K562 (cell line): ENCODE data around the gene MKNK1. TPM values are rescaled to one million over a fixed set of nuclear protein-coding genes. Genes with fewer than 3 reads are reported as not detected.

ENCODE experiments used
- ARID1B ChIP-seq: fragments of 450-650 bp; IDR thresholded peaks from 2 replicates; pipeline ENCODE4 v1.6.1; 2016; ENCODE audit warnings: antibody characterized with exemption, mild to moderate bottlenecking, inconsistent platforms
- BRF1 ChIP-seq: IDR thresholded peaks from 3 replicates; pipeline ENCODE4 v1.6.1; 2011; ENCODE audit warnings: borderline replicate concordance, mild to moderate bottlenecking; ENCODE audit not compliant: insufficient read length; ENCODE audit errors: extremely low read depth
- CBX3 ChIP-seq, 2 experiments: IDR thresholded peaks; 1 replicate in 1 of 2; 2 replicates in 1 of 2; pipeline ENCODE4 v1.6.1; 2012; ENCODE audit warnings: inconsistent platforms in 2 of 2, low read length in 2 of 2, borderline replicate concordance in 1 of 2, control low read depth in 1 of 2
- CBX8 ChIP-seq: fragments of 200-600 bp; sonication (generic); IDR thresholded peaks from 2 replicates; pipeline ENCODE4 v1.6.1; 2012; ENCODE audit warnings: borderline replicate concordance, mixed run types, low read depth, mild to moderate bottlenecking, moderate library complexity, mixed read lengths, low read length, control low read depth, inconsistent platforms; ENCODE audit not compliant: poor library complexity, severe bottlenecking; ENCODE audit errors: extremely low read depth
- ELF4 ChIP-seq: fragments of 450-650 bp; formaldehyde crosslinking; IDR thresholded peaks from 2 replicates; pipeline ENCODE4 v1.4.0; 2022; ENCODE audit warnings: missing genetic modification characterization
- ELK3 ChIP-seq: fragments of 450-650 bp; formaldehyde crosslinking; IDR thresholded peaks from 2 replicates; pipeline ENCODE4 v1.4.0; 2020; ENCODE audit warnings: mild to moderate bottlenecking
- HDAC3 ChIP-seq: fragments of 450-650 bp; IDR thresholded peaks from 2 replicates; pipeline ENCODE4 v1.6.1; 2018; ENCODE audit warnings: borderline replicate concordance, mild to moderate bottlenecking, moderate library complexity; ENCODE audit not compliant: partially characterized antibody
- MYC ChIP-seq, 2 experiments: fragments of 250-450 bp in 1 of 2; sonication (Bioruptor Pico) in 1 of 2; IDR thresholded peaks; 2 replicates each; pipeline versions ENCODE4 v1.5.1 to v1.6.1; 2012 to 2021; ENCODE audit warnings: low read depth in 2 of 2, borderline replicate concordance in 1 of 2, improper control_type of control experiment in 1 of 2, low read length in 1 of 2, mild to moderate bottlenecking in 1 of 2, moderate library complexity in 1 of 2
- SP1 ChIP-seq: sonication (generic); formaldehyde crosslinking; IDR thresholded peaks from 2 replicates; pipeline ENCODE4 v1.8.1; 2022; ENCODE audit warnings: mild to moderate bottlenecking, missing genetic modification reagents
- U2AF1 ChIP-seq: fragments of 200-400 bp; formaldehyde crosslinking; optimal IDR thresholded peaks from 2 replicates; pipeline ENCODE3; 2017; ENCODE audit warnings: mild to moderate bottlenecking, low read depth, low read length, moderate library complexity
- YY1 ChIP-seq, 3 experiments: IDR thresholded peaks; 2 replicates each; pipeline ENCODE4 v1.6.1; 2011; ENCODE audit warnings: low read length in 2 of 3, mild to moderate bottlenecking in 2 of 3, moderate library complexity in 2 of 3, borderline replicate concordance in 1 of 3, control low read depth in 1 of 3, low read depth in 1 of 3; ENCODE audit not compliant: insufficient read depth in 3 of 3, insufficient replicate concordance in 2 of 3, control insufficient read depth in 1 of 3, insufficient read length in 1 of 3; ENCODE audit errors: extremely low read depth in 1 of 3
- ZFP91 ChIP-seq: sonication (generic); formaldehyde crosslinking; IDR thresholded peaks from 2 replicates; pipeline ENCODE4 v1.8.0; 2022; ENCODE audit warnings: mild to moderate bottlenecking, missing genetic modification reagents
- ZNF263 ChIP-seq: sonication (generic); formaldehyde crosslinking; IDR thresholded peaks from 2 replicates; pipeline ENCODE4 v1.8.0; 2022; ENCODE audit warnings: mild to moderate bottlenecking, missing genetic modification reagents, borderline replicate concordance
- ZNF740 ChIP-seq, 3 experiments: fragments of 200-800 bp in 1 of 3; sonication (Bioruptor generic) in 1 of 3; sonication (generic) in 1 of 3; formaldehyde crosslinking in 1 of 3; IDR thresholded peaks; 2 replicates each; pipeline versions ENCODE4 v1.6.1 to v1.8.0; 2016 to 2022; ENCODE audit warnings: mild to moderate bottlenecking in 2 of 3, missing compliant biosample characterization in 2 of 3, missing genetic modification characterization in 2 of 3, missing genetic modification reagents in 1 of 3
- ZNF766 ChIP-seq: fragments of 200-800 bp; sonication (Bioruptor generic); conservative IDR thresholded peaks from 2 replicates; pipeline ENCODE4 v1.6.1; 2016; ENCODE audit warnings: missing genetic modification characterization, missing compliant biosample characterization
- ZNF77 ChIP-seq: fragments of 250-450 bp; sonication (Bioruptor Pico); IDR thresholded peaks from 2 replicates; pipeline ENCODE4 v1.5.0; 2020
- ZZZ3 ChIP-seq: fragments of 450-650 bp; IDR thresholded peaks from 2 replicates; pipeline ENCODE4 v1.6.1; 2016; ENCODE audit warnings: antibody characterized with exemption, mild to moderate bottlenecking, moderate library complexity
- polyA plus RNA-seq, 8 experiments: library from polyadenylated mRNA; depleted of rRNA in 4 of 8; stranded (reverse) in 5 of 8; unstranded in 3 of 8; fragments of >200 nt; fragmentation: Nextera tagmentation in 2 of 8; fragmentation: Illumina TruSeq in 1 of 8; extraction: Ambion mirVana in 2 of 8; extraction: Trizol in 1 of 8; gene quantifications; 2 replicates each; pipeline versions ENCODE4 v1.2.1 to v1.2.3, GENCODE V29; 2011 to 2014; ENCODE audit warnings: inconsistent platforms in 1 of 8, missing spikeins in 1 of 8
- total RNA-seq, 7 experiments: library from RNA; depleted of rRNA in 6 of 7; stranded (reverse); fragments of >200 nt in 6 of 7; fragmentation: Illumina TruSeq in 2 of 7; extraction: Trizol in 2 of 7; gene quantifications; 2 replicates each; pipeline versions ENCODE4 v1.2.1 to v1.2.3, GENCODE V29; 2011 to 2021; ENCODE audit warnings: low replicate concordance in 1 of 7
- TF ChIP-seq, protein P1 (sequence below): fragments of 250-450 bp; sonication (Bioruptor Pico); IDR thresholded peaks from 2 replicates; pipeline ENCODE4 v1.8.0; 2021; ENCODE audit warnings: moderate library complexity, mild to moderate bottlenecking, inconsistent platforms
- TF ChIP-seq, protein P2 (sequence below): sonication (generic); formaldehyde crosslinking; IDR thresholded peaks from 2 replicates; pipeline ENCODE4 v1.8.0; 2022; ENCODE audit warnings: missing genetic modification reagents, mild to moderate bottlenecking, moderate library complexity, borderline replicate concordance

The MKNK1 gene
- total and polyA plus RNA-seq, 9 of the 15 experiments (the other 6 are each of a cell fraction or from before 2014, with no cell fraction given) = 27.7 to 51.3 (median 43.7) TPM

DNA sequence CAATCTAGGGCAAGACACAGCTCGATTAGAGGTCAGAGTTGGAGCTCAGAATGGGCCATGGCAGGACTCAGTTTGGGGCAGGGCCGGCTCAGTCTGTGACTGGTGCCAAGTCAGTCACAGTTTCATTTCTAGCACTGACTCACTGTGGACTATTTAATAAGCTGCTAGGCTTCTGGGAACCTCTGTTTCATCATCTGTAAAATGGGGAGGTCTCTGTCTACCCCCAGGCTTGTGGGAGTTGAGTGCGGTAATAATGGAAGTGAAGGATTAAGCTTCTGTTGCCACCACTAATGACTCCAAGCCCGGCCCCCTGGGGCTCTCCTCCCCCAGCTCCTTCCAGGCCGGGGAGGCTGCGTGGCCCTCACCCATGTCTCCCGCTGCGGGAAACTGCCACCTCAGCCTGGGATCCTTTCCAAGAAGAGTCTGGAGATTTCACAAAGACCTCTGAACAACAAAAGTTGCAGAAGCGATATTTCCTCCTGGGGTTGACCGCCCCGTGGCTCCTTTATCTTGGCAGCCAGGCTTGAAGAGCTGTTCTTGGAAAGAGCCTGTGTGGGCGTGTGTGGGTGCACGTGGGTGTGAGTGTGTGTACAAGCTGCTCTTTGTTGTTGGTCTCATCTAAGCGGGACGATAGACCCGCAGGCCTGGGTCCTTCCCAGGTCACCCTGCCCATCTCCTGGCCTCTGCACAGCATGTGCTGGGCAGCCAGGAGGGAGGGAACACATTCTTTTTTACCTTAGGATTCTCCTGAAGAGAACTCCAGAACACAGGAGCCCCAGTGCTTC lies 81.7 kb downstream of the MKNK1 start (continued):
- TF ChIP-seq ZNF263 (CRISPR knock-in tag) = peak; percentile 29; the same call in 1 of the 2 replicates
- no peak for TF ChIP-seq ZNF740 (CRISPR knock-in tag; IDR thresholded peaks at IDR 0.05)
- no peak for TF ChIP-seq ZNF740 (tag; IDR thresholded peaks at IDR 0.05)
- peak in 1 of 2 experiments; percentile 48; a peak in 2 of 3 replicates for TF ChIP-seq CBX3 (IDR thresholded peaks at IDR 0.05; ENCODE audit: borderline replicate concordance in 1 of 2, low read length in 2 of 2)
- TF ChIP-seq HDAC3 = no peak
- no peak for TF ChIP-seq ELK3 (CRISPR knock-in tag)
- peak; percentile 98 for TF ChIP-seq ARID1B
- no peak for TF ChIP-seq ZFP91
- peak; percentile 36; the same call in 1 of the 2 replicates for TF ChIP-seq ELF4
- no peak for TF ChIP-seq ZZZ3
- peak; percentile 83; the same call in 1 of the 2 replicates for TF ChIP-seq ZNF766 (CRISPR knock-in tag)
- TF ChIP-seq U2AF1 = no peak
- no peak for TF ChIP-seq BRF1
- TF ChIP-seq MYC (IDR thresholded peaks at IDR 0.05; ENCODE audit: low read depth, low read length) = peak; percentile 93
- TF ChIP-seq MYC (CRISPR knock-in tag; IDR thresholded peaks at IDR 0.05; ENCODE audit: borderline replicate concordance, low read depth) = no peak
- TF ChIP-seq CBX8 = no peak
- TF ChIP-seq, protein P1, sequence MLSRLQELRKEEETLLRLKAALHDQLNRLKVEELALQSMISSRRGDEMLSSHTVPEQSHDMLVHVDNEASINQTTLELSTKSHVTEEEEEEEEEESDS (CRISPR knock-in tag) = no peak
- TF ChIP-seq SP1 (CRISPR knock-in tag) = peak; percentile 71; the same call in 1 of the 2 replicates
- TF ChIP-seq ZNF77 (CRISPR knock-in tag) = no peak
- TF ChIP-seq, protein P2, sequence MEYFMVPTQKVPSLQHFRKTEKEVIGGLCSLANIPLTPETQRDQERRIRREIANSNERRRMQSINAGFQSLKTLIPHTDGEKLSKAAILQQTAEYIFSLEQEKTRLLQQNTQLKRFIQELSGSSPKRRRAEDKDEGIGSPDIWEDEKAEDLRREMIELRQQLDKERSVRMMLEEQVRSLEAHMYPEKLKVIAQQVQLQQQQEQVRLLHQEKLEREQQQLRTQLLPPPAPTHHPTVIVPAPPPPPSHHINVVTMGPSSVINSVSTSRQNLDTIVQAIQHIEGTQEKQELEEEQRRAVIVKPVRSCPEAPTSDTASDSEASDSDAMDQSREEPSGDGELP (CRISPR knock-in tag) = peak; percentile 84
- peak in 2 of 3 experiments; percentile 35 to 56 for TF ChIP-seq YY1 (IDR thresholded peaks at IDR 0.05; ENCODE audit: borderline replicate concordance in 1 of 3, control insufficient read depth in 1 of 3, extremely low read depth in 1 of 3, insufficient read depth in 3 of 3, insufficient read length in 1 of 3, insufficient replicate concordance in 2 of 3, low read depth in 1 of 3, low read length in 2 of 3)
